Stimulated activated CD4-positive, alpha-beta T cell treated with anti-CD3 and anti-CD28 coated beads, Interleukin-2, amount 100 ng/mL, for 48 hours (primary cell): ENCODE measurements around the gene HLX.

Experiments
- DNase-seq, 2 donors: peaks; one replicate each; pipeline ENCODE4 v3.0.0-alpha.2; 2020

Gene HLX

DNA sequence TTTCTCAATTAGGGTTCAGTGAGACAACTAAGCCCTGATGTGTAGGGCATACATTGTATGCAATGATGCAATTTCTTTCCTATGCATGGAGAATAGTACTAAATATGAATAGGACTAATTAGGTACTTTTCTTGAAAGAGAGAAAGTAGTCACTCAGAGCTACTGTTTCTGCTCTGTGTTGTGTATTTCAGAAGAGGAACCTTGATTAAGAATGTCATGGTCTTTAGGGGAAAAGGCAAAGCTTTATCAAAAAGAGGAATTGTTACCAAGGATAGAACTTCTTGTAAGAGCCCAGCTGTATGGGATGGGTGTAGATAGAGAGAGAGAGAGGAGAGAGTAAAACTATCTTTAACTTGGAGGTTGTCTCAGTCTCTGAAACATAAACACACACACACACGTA, 49.1 kb downstream of the HLX start:
- no peak for DNase-seq

- DNase-seq = no peak
Observed at GRCh38 chr1:220928725-220929300, 49.6 kb downstream of the HLX start.

- DNase-seq = no peak
Observed at GRCh38 chr1:220929304-220929703, 50.1 kb downstream of the HLX start.
